GM06990 (cell line): ENCODE data around the gene STXBP4.

Experiments
- DNase-seq: peaks from one replicate; pipeline ENCODE4 v3.0.0-alpha.2; 2011; ENCODE audit not compliant: insufficient read length; ENCODE audit errors: extremely low read depth
- H3K27me3 ChIP-seq: replicated peaks from 2 replicates; pipeline ENCODE4 v1.6.0; 2011; ENCODE audit warnings: low read length; ENCODE audit not compliant: control insufficient read depth, insufficient read depth
- H3K36me3 ChIP-seq: 2 replicates; pipeline ENCODE4 v1.5.1; 2011; ENCODE audit warnings: low read length; ENCODE audit not compliant: control insufficient read depth, insufficient read depth
- H3K4me3 ChIP-seq: replicated peaks from 2 replicates; pipeline ENCODE4 v1.5.1; 2011; ENCODE audit warnings: low read depth, mild to moderate bottlenecking, control low read depth, low read length
- TF ChIP-seq, protein P1 (sequence below): IDR thresholded peaks from 2 replicates; pipeline ENCODE4 v1.5.1; 2011; ENCODE audit warnings: low read length, control low read depth, mild to moderate bottlenecking, inconsistent platforms; ENCODE audit not compliant: insufficient read depth, poor library complexity, severe bottlenecking

STXBP4 gene

DNA sequence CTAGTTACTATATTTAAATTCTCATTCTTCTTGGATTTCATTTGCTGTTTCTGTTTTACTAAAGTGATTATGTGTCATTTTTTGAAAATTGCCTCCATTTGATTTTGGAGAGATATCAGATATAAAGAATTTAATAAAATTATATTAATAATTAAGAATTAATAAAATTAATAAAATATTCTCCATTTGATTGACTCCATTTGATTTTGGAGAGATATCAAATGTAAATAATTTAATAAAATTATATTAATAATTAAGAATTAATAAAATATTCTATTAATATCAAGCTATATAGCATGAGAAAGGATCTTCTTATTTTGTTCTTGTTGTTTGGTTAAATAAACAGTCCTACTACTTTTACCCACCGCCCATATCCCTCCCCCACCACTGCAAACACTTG is 23.0 kb downstream of the STXBP4 start:
- H3K27me3 ChIP-seq, result no peaks in the 10 kb centered on the region
- DNase-seq, result no peak
- TF ChIP-seq, protein P1, sequence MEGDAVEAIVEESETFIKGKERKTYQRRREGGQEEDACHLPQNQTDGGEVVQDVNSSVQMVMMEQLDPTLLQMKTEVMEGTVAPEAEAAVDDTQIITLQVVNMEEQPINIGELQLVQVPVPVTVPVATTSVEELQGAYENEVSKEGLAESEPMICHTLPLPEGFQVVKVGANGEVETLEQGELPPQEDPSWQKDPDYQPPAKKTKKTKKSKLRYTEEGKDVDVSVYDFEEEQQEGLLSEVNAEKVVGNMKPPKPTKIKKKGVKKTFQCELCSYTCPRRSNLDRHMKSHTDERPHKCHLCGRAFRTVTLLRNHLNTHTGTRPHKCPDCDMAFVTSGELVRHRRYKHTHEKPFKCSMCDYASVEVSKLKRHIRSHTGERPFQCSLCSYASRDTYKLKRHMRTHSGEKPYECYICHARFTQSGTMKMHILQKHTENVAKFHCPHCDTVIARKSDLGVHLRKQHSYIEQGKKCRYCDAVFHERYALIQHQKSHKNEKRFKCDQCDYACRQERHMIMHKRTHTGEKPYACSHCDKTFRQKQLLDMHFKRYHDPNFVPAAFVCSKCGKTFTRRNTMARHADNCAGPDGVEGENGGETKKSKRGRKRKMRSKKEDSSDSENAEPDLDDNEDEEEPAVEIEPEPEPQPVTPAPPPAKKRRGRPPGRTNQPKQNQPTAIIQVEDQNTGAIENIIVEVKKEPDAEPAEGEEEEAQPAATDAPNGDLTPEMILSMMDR, result no peak
- H3K36me3 ChIP-seq, result no peaks in the 10 kb centered on the region
- H3K4me3 ChIP-seq, result no peak overlapping the region

DNA sequence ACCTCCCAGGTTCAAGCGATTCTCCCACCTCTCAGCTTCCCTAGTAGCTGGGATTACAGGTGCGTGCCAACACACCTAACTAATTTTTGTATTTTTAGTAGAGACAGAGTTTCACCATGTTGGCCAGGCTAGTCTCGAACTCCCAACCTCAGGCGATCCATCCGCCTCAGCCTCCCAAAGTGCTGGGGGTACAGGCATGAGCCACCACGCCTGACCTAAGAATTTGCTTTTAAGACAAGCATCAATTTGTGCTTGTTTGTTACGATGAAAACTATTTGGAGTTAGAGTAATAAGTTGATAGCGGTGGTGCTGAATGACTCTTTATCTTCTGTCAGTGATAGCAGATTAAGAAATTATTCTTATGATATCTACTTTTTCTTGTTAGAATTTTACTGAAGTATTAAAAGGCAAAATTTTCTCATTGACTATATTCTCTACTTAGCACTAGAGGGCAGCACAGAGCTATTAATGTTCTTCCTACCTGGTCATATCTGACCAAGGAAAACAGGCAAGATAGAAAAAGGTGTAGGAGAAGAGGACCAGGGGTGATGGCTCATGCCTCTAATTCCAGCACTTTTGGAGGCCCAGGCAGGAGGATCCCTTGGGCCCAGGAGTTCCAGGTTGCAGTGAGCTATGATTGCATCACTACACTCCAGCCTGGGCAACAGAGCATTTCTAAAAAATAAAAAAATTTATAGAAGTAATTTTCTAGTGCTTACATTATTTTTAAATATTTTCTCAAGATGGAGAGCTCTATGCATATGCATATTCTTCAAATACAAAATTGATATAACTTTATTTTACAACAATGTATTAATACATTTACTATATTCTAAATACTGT is 24.5 kb downstream of the STXBP4 start:
- no peaks in the 10 kb centered on the region for H3K36me3 ChIP-seq
- TF ChIP-seq, protein P1, result peak; percentile 42
- H3K4me3 ChIP-seq, result no peak overlapping the region
- H3K27me3 ChIP-seq, result no peaks in the 10 kb centered on the region
- DNase-seq, result no peak

DNA sequence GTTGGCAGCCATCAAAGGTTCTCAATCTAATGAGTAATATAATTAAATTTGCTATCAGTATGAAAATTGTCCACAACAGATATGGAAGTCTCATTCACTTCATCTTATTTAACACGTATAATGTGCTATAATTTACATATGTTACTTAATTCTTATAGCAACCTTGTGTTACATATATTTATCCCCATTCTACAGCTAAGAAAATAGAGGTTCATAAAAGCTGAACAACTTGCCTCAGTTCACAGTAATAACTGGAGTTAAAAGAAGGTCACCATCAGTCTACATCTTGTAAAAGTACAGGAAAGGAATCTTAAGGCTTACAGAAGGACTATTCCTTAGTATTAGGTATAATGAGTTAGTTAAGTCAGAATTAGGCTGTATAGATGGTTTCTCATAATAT is 27.9 kb downstream of the STXBP4 start:
- H3K4me3 ChIP-seq, result no peak overlapping the region
- H3K36me3 ChIP-seq, result no peaks in the 10 kb centered on the region
- TF ChIP-seq, protein P1, result no peak
- DNase-seq, result no peak
- H3K27me3 ChIP-seq, result no peaks in the 10 kb centered on the region

DNA sequence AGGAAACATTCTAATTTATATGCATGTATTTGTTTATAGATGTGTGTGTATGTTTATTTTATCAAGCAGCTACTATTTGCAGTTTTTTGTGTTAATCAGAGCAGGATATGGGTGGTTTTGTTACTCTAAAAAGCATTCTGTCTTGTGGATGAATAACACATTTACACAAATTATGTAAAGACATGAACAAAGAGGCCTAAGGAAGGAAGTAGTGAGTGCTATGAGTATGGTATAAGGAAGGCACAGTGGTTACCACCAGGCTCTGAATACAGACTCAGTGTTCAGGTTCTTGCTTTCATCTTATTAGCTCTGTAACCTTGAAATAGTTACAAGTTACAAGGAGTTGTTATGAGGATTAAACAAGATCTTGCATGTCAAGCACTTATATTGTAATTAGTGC is 33.9 kb downstream of the STXBP4 start:
- no peak for DNase-seq
- TF ChIP-seq, protein P1, result no peak
- H3K4me3 ChIP-seq, result no peak overlapping the region
- H3K36me3 ChIP-seq, result no peaks in the 10 kb centered on the region
- no peaks in the 10 kb centered on the region for H3K27me3 ChIP-seq

DNA sequence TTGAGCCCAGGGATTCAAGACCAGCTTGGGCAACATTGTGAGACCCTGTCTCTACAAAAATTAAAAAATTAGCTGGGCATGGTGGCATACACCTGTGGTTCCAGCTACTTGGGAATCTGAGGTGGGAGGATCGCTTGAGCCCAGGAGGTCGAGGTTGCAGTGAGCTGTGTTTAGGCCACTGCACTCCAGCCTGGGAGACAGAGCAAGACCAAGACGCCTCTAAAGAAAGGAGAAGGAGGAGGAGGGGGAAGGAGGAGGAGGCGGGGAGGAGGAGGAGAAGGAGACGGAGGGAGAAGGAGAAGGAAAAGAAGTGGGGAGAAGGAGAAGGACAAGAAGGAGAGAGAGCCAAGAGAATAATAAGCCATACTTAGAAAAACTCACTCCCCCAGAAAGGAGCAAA is 35.9 kb downstream of the STXBP4 start:
- no peak for DNase-seq
- H3K36me3 ChIP-seq, result no peaks in the 10 kb centered on the region
- no peak overlapping the region for H3K4me3 ChIP-seq
- H3K27me3 ChIP-seq, result no peaks in the 10 kb centered on the region
- TF ChIP-seq, protein P1, result no peak
